Measurements from ENCODE around the gene WBP2NL. TPM values are rescaled to one million over a fixed set of nuclear protein-coding genes. Genes with fewer than 3 reads are reported as not detected.

The WBP2NL gene
- total and polyA plus RNA-seq, 2 donors (not counting 1 experiment from before 2014, with no cell fraction given): 1.6 to 10.4 TPM

- ATAC-seq (ENCODE audit: low read depth): no peak
- no peak overlapping the region for H2AFZ ChIP-seq (ENCODE audit: insufficient read depth, low read depth, low read length, poor library complexity, severe bottlenecking)
- Mint-ChIP-seq H3K27me3 (peaks cover 28% of the 10 kb centered on the region), H3K27ac (no peak overlapping the region), H3K4me3 (no peak overlapping the region), H3K4me1 (peaks cover 6% of the 10 kb centered on the region), H3K9me3 (ENCODE audit: insufficient read depth) (no peaks in the 10 kb centered on the region)
- H3K9ac ChIP-seq (ENCODE audit: low read length): no peak overlapping the region
- H3K27ac ChIP-seq (ENCODE audit: low read length in 2 of 2): no peak overlapping the region
- ChIA-PET CTCF (interaction anchor here (0.5 to 1.8 kb wide), 5 partner anchors 67 to 474 kb away, joined by 3 to 6 read pairs (median 3); partner anchors contain the start of gene NDUFA6), POLR2A (interaction anchor here (0.5 kb wide), 1 partner anchor 203 kb away, joined by 5 read pairs; no protein-coding TSS in a partner anchor)
- H3K4me3 ChIP-seq (ENCODE audit: control extremely low read depth in 1 of 5, extremely low read depth in 1 of 5, insufficient read depth in 1 of 5, low read depth in 2 of 5, low read length in 4 of 5): no peak overlapping the region
- H3K9me3 ChIP-seq (ENCODE audit: control extremely low read depth in 1 of 3, control insufficient read depth in 2 of 3, insufficient read depth in 1 of 3, low read length in 2 of 3): no peaks in the 10 kb centered on the region
- H3K27me3 ChIP-seq (replicated peaks in 1 of 4; ENCODE audit: control extremely low read depth in 1 of 4, control insufficient read depth in 3 of 4, insufficient read depth in 4 of 4, low read length in 3 of 4): peaks cover 0 to 36% (median 15%) of the 10 kb centered on the region in 4 experiments
- intact Hi-C loops (cut with micrococcal nuclease): no loop called here
- no peak for TF ChIP-seq CTCF (IDR thresholded peaks at IDR 0.05)
- TF ChIP-seq EZH2 (IDR thresholded peaks at IDR 0.05; ENCODE audit: borderline replicate concordance, insufficient read depth, low read depth, low read length, poor library complexity, severe bottlenecking): no peak
- no peak for DNase-seq
- no peak overlapping the region for H3K4me2 ChIP-seq (replicated peaks; ENCODE audit: low read depth, low read length, poor library complexity, severe bottlenecking)
- no peaks in the 10 kb centered on the region for H4K20me1 ChIP-seq (ENCODE audit: control insufficient read depth, insufficient read depth, low read length, poor library complexity, severe bottlenecking)
- no peaks in the 10 kb centered on the region for H3K79me2 ChIP-seq (ENCODE audit: control insufficient read depth, insufficient read depth, low read length)
- H3K36me3 ChIP-seq (replicated peaks in 1 of 2; ENCODE audit: control extremely low read depth in 1 of 2, control insufficient read depth in 1 of 2, extremely low read depth in 1 of 2, insufficient read depth in 2 of 2, low read length in 1 of 2): no peaks in the 10 kb centered on the region
- 81% methylated on average over 2 of the region's 2 CpGs for WGBS (ENCODE audit: insufficient coverage)
- H3K4me1 ChIP-seq (ENCODE audit: control insufficient read depth in 2 of 2, insufficient read depth in 2 of 2, low read length in 2 of 2): no peaks in the 10 kb centered on the region
These were observed 28.0 kb upstream of the WBP2NL start for GRCh38 chr22:41970601-41971000.

- no peak overlapping the region for H3K27ac Mint-ChIP-seq
These were observed 27.2 kb upstream of the WBP2NL start for GRCh38 chr22:41971431-41971830.

More at GRCh38 chr22:41971431-41971830, 27.2 kb upstream of the WBP2NL start:
- Histone ChIP-seq H3K27ac (ENCODE audit: low read length in 2 of 2) (no peak overlapping the region), H2AFZ (ENCODE audit: insufficient read depth, low read depth, low read length, poor library complexity, severe bottlenecking) (no peak overlapping the region), H3K4me3 (ENCODE audit: control extremely low read depth in 1 of 5, extremely low read depth in 1 of 5, insufficient read depth in 1 of 5, low read depth in 2 of 5, low read length in 4 of 5) (no peak overlapping the region), H3K9me3 (ENCODE audit: control extremely low read depth in 1 of 3, control insufficient read depth in 2 of 3, insufficient read depth in 1 of 3, low read length in 2 of 3) (no peaks in the 10 kb centered on the region), H3K79me2 (ENCODE audit: control insufficient read depth, insufficient read depth, low read length) (no peaks in the 10 kb centered on the region), H3K9ac (ENCODE audit: low read length) (no peak overlapping the region), H4K20me1 (ENCODE audit: control insufficient read depth, insufficient read depth, low read length, poor library complexity, severe bottlenecking) (no peaks in the 10 kb centered on the region), H3K36me3 (replicated peaks in 1 of 2; ENCODE audit: control extremely low read depth in 1 of 2, control insufficient read depth in 1 of 2, extremely low read depth in 1 of 2, insufficient read depth in 2 of 2, low read length in 1 of 2) (no peaks in the 10 kb centered on the region), H3K4me1 (ENCODE audit: control insufficient read depth in 2 of 2, insufficient read depth in 2 of 2, low read length in 2 of 2) (peaks cover 6% of the 10 kb centered on the region in 2 donors), H3K4me2 (replicated peaks; ENCODE audit: low read depth, low read length, poor library complexity, severe bottlenecking) (no peak overlapping the region), H3K27me3 (replicated peaks in 1 of 4; ENCODE audit: control extremely low read depth in 1 of 4, control insufficient read depth in 3 of 4, insufficient read depth in 4 of 4, low read length in 3 of 4) (peaks cover 0 to 45% (median 21%) of the 10 kb centered on the region in 4 experiments)
- WGBS (ENCODE audit: insufficient coverage): 81% methylated on average over 11 of the region's 11 CpGs
- intact Hi-C loops (cut with micrococcal nuclease): no loop called here
- ChIA-PET CTCF (interaction anchor here (1.0 to 1.8 kb wide), 4 partner anchors 109 to 473 kb away, joined by 3 to 6 read pairs (median 3); partner anchors contain the start of gene NDUFA6), POLR2A (interaction anchor here (0.5 kb wide), 1 partner anchor 202 kb away, joined by 5 read pairs; no protein-coding TSS in a partner anchor)
- peaks cover 35% of the 10 kb centered on the region for H3K27me3 Mint-ChIP-seq
- H3K4me1 Mint-ChIP-seq: peaks cover 13% of the 10 kb centered on the region
- ATAC-seq (ENCODE audit: low read depth) (no peak), DNase-seq (no peak)
- H3K4me3 Mint-ChIP-seq: no peak overlapping the region
- no peak for TF ChIP-seq CTCF (IDR thresholded peaks at IDR 0.05)
- TF ChIP-seq EZH2 (IDR thresholded peaks at IDR 0.05; ENCODE audit: borderline replicate concordance, insufficient read depth, low read depth, low read length, poor library complexity, severe bottlenecking): no peak
- no peaks in the 10 kb centered on the region for H3K9me3 Mint-ChIP-seq (ENCODE audit: insufficient read depth)

Measured in B cell (primary cell).